HEK293 (cell line): ENCODE measurements around the gene USP13.

ENCODE experiments used
- CTCF ChIA-PET: fragments of 350-600 bp; formaldehyde crosslinking; extraction: SDS; loops from one replicate; lab custom pipeline; 2021; ENCODE audit warnings: antibody characterized with exemption; lab: Yijun Ruan, JAX
- POLR2A ChIA-PET: fragments of 300-600 bp; formaldehyde crosslinking; extraction: SDS; loops from one replicate; lab custom pipeline; 2020; ENCODE audit warnings: antibody characterized with exemption, inconsistent platforms; lab: Yijun Ruan, JAX
- H3K27ac ChIP-seq: fragments of 200-500 bp; sonication (Bioruptor generic); 2 replicates; pipeline ENCODE4 v1.5.1; 2014; ENCODE audit warnings: low read depth, low read length, control low read depth, inconsistent platforms; ENCODE audit errors: extremely low read depth
- H3K36me3 ChIP-seq, 2 experiments: fragments of 200-500 bp in 1 of 2; sonication (Bioruptor generic) in 1 of 2; 1 replicate in 1 of 2; 2 replicates in 1 of 2; pipeline ENCODE4 v1.5.1; 2014 to 2017; ENCODE audit warnings: inconsistent platforms in 2 of 2, low read length in 2 of 2; ENCODE audit not compliant: control insufficient read depth in 2 of 2, insufficient read depth in 1 of 2
- H3K4me1 ChIP-seq: fragments of 200-500 bp; sonication (Bioruptor generic); 2 replicates; pipeline ENCODE4 v1.5.1; 2014; ENCODE audit warnings: mild to moderate bottlenecking, low read length, inconsistent platforms; ENCODE audit not compliant: control insufficient read depth, insufficient read depth
- H3K4me3 ChIP-seq: 2 replicates; pipeline ENCODE4 v1.5.1; 2011; ENCODE audit warnings: low read depth, mild to moderate bottlenecking, control low read depth, low read length, moderate library complexity
- H3K9me3 ChIP-seq: fragments of 200-500 bp; sonication (Bioruptor generic); 2 replicates; pipeline ENCODE4 v1.5.1; 2014; ENCODE audit warnings: low read depth, low read length, inconsistent platforms; ENCODE audit not compliant: control insufficient read depth, insufficient read depth
- FEZF1 ChIP-seq: fragments of 450-650 bp; formaldehyde crosslinking; IDR thresholded peaks from 2 replicates; pipeline ENCODE4 v1.5.1; 2016; ENCODE audit warnings: missing biosample characterization, missing genetic modification characterization
- KLF1 ChIP-seq: fragments of 450-650 bp; formaldehyde crosslinking; IDR thresholded peaks from 2 replicates; pipeline ENCODE4 v1.5.1; 2016; ENCODE audit warnings: missing biosample characterization, missing genetic modification characterization
- OVOL3 ChIP-seq: fragments of 450-650 bp; formaldehyde crosslinking; IDR thresholded peaks from 2 replicates; pipeline ENCODE4 v1.5.1; 2016; ENCODE audit warnings: missing biosample characterization, missing genetic modification characterization
- WT1 ChIP-seq: fragments of 450-650 bp; formaldehyde crosslinking; IDR thresholded peaks from 2 replicates; pipeline ENCODE4 v1.5.1; 2016; ENCODE audit warnings: missing biosample characterization, missing genetic modification characterization
- ZNF16 ChIP-seq: fragments of 450-650 bp; formaldehyde crosslinking; IDR thresholded peaks from 2 replicates; pipeline ENCODE4 v1.5.1; 2016; ENCODE audit warnings: low read depth, missing biosample characterization, missing genetic modification characterization
- ZNF174 ChIP-seq: fragments of 450-650 bp; formaldehyde crosslinking; IDR thresholded peaks from 2 replicates; pipeline ENCODE4 v1.5.0; 2017; ENCODE audit warnings: missing biosample characterization, mild to moderate bottlenecking, missing genetic modification characterization
- ZNF2 ChIP-seq: fragments of 450-650 bp; formaldehyde crosslinking; IDR thresholded peaks from 2 replicates; pipeline ENCODE4 v1.5.1; 2016; ENCODE audit warnings: missing biosample characterization, missing genetic modification characterization
- ZNF223 ChIP-seq: fragments of 450-650 bp; formaldehyde crosslinking; IDR thresholded peaks from 2 replicates; pipeline ENCODE4 v1.5.1; 2016; ENCODE audit warnings: missing biosample characterization, missing genetic modification characterization
- ZNF24 ChIP-seq: fragments of 450-650 bp; formaldehyde crosslinking; IDR thresholded peaks from 2 replicates; pipeline ENCODE4 v1.5.1; 2016; ENCODE audit warnings: missing biosample characterization, missing genetic modification characterization
- ZNF302 ChIP-seq: fragments of 450-650 bp; formaldehyde crosslinking; IDR thresholded peaks from 2 replicates; pipeline ENCODE4 v1.5.1; 2016; ENCODE audit warnings: missing biosample characterization, missing genetic modification characterization, low read depth
- ZNF521 ChIP-seq: fragments of 450-650 bp; formaldehyde crosslinking; IDR thresholded peaks from 2 replicates; pipeline ENCODE4 v1.5.1; 2017; ENCODE audit warnings: missing biosample characterization, mild to moderate bottlenecking, missing genetic modification characterization
- ZNF548 ChIP-seq: fragments of 450-650 bp; formaldehyde crosslinking; IDR thresholded peaks from 2 replicates; pipeline ENCODE4 v1.5.1; 2016; ENCODE audit warnings: missing biosample characterization, missing genetic modification characterization
- ZNF549 ChIP-seq: fragments of 450-650 bp; IDR thresholded peaks from 2 replicates; pipeline ENCODE4 v1.5.1; 2018; ENCODE audit warnings: missing biosample characterization, missing genetic modification characterization, mild to moderate bottlenecking, inconsistent platforms, moderate library complexity
- ZNF623 ChIP-seq: fragments of 450-650 bp; formaldehyde crosslinking; IDR thresholded peaks from 2 replicates; pipeline ENCODE4 v1.5.1; 2016; ENCODE audit warnings: missing biosample characterization, missing genetic modification characterization
- ZNF626 ChIP-seq: fragments of 450-650 bp; sonication (Bioruptor Pico); formaldehyde crosslinking; IDR thresholded peaks from 2 replicates; pipeline ENCODE4 v1.5.1; 2018; ENCODE audit warnings: missing biosample characterization, missing genetic modification characterization, inconsistent platforms
- ZSCAN16 ChIP-seq: fragments of 450-650 bp; formaldehyde crosslinking; IDR thresholded peaks from 2 replicates; pipeline ENCODE4 v1.5.1; 2016; ENCODE audit warnings: missing biosample characterization, missing genetic modification characterization
- ZSCAN30 ChIP-seq: fragments of 450-650 bp; IDR thresholded peaks from 2 replicates; pipeline ENCODE4 v1.5.1; 2018; ENCODE audit warnings: missing biosample characterization, mild to moderate bottlenecking, missing genetic modification characterization, moderate library complexity
- TF ChIP-seq, protein P1 (sequence below): fragments of 450-650 bp; formaldehyde crosslinking; IDR thresholded peaks from 2 replicates; pipeline ENCODE4 v1.5.1; 2016; ENCODE audit warnings: missing biosample characterization, missing genetic modification characterization
- TF ChIP-seq, protein P2 (sequence below): fragments of 450-650 bp; formaldehyde crosslinking; IDR thresholded peaks from 2 replicates; pipeline ENCODE4 v1.5.1; 2016; ENCODE audit warnings: missing biosample characterization, missing genetic modification characterization
- TF ChIP-seq, protein P3 (sequence below): fragments of 450-650 bp; formaldehyde crosslinking; IDR thresholded peaks from 2 replicates; pipeline ENCODE4; 2016; ENCODE audit warnings: missing biosample characterization, missing genetic modification characterization
- TF ChIP-seq, protein P4 (sequence below): fragments of 450-650 bp; formaldehyde crosslinking; IDR thresholded peaks from 2 replicates; pipeline ENCODE4 v1.5.1; 2017; ENCODE audit warnings: missing biosample characterization, missing genetic modification characterization

Gene USP13

DNA sequence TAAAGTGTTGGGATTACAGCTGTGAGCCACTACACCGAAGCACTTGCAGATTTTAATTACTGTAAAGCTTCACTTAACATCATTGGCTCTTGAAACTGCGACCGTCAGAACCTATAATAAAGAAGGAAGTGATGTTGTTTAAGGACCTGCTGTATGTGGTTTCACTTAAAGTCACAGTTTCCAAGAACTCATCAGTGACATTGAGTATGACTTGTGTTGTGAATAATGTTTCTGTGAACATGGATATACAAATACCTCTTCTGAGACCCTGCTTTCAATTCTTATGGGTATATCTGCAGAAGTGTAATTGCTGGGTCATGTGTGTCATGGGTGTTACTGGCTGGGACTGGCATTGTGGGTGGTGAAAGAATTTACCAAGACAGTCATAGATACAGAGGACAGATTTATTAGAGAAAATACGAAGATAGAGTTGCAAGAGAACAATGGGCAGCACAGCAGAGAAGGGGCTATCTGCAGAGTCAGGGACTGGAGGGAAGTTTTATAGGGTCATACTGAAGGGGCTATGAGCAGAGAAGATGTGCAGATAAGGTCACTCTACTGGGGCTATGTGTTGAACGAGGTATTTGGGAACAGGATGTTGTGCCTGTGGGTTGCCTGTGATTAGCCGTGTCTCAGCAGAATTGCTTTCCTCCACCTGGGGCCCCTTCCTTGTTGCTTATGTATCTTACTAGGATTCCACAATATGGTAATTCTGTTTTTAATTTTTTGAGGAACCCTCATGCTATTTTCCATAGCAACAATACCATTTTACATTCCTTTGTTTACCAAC, 43.7 kb upstream of the USP13 start:
- TF ChIP-seq ZNF223 (tag by site-specific recombination): no peak
- TF ChIP-seq ZNF24 (tag by site-specific recombination): no peak
- TF ChIP-seq, protein P1, sequence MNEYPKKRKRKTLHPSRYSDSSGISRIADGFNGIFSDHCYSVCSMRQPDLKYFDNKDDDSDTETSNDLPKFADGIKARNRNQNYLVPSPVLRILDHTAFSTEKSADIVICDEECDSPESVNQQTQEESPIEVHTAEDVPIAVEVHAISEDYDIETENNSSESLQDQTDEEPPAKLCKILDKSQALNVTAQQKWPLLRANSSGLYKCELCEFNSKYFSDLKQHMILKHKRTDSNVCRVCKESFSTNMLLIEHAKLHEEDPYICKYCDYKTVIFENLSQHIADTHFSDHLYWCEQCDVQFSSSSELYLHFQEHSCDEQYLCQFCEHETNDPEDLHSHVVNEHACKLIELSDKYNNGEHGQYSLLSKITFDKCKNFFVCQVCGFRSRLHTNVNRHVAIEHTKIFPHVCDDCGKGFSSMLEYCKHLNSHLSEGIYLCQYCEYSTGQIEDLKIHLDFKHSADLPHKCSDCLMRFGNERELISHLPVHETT (tag by site-specific recombination): no peak
- no peak for TF ChIP-seq ZNF2
- TF ChIP-seq ZNF16: no peak
- TF ChIP-seq, protein P2, sequence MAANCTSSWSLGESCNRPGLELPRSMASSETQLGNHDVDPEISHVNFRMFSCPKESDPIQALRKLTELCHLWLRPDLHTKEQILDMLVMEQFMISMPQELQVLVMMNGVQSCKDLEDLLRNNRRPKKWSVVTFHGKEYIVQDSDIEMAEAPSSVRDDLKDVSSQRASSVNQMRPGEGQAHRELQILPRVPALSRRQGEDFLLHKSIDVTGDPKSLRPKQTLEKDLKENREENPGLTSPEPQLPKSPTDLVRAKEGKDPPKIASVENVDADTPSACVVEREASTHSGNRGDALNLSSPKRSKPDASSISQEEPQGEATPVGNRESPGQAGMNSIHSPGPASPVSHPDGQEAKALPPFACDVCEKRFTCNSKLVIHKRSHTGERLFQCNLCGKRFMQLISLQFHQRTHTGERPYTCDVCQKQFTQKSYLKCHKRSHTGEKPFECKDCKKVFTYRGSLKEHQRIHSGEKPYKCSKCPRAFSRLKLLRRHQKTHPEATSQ (tag by site-specific recombination): no peak
- TF ChIP-seq ZNF623 (tag by site-specific recombination): no peak

DNA sequence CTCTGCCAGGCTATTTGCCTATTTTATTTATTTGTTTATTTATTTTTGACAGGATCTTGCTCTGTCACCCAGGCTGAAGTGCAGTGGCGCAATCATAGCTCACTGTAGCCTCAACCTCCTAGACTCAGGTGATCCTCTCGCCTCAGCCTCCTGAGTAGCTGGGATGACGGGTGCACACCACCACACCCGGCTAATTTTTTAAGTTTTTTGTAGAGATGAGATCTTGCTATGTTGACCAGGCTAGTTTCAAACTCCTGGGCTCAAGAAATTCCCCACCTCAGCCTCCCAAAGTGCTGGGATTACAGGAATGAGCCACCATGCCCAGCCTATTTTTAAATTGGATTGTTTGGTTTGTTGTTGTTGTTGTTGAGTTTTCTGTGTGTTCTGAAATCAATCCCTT, 42.8 kb upstream of the USP13 start:
- POLR2A ChIA-PET: no interaction called here
- Histone ChIP-seq H3K27ac (no peak overlapping the region), H3K4me1 (no peaks in the 10 kb centered on the region)
- TF ChIP-seq ZNF302 (tag by site-specific recombination): no peak
- TF ChIP-seq, protein P3, sequence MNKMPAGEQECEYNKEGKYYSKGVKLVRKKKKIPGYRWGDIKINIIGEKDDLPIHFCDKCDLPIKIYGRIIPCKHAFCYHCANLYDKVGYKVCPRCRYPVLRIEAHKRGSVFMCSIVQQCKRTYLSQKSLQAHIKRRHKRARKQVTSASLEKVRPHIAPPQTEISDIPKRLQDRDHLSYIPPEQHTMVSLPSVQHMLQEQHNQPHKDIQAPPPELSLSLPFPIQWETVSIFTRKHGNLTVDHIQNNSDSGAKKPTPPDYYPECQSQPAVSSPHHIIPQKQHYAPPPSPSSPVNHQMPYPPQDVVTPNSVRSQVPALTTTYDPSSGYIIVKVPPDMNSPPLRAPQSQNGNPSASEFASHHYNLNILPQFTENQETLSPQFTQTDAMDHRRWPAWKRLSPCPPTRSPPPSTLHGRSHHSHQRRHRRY: no peak
- TF ChIP-seq, protein P4, sequence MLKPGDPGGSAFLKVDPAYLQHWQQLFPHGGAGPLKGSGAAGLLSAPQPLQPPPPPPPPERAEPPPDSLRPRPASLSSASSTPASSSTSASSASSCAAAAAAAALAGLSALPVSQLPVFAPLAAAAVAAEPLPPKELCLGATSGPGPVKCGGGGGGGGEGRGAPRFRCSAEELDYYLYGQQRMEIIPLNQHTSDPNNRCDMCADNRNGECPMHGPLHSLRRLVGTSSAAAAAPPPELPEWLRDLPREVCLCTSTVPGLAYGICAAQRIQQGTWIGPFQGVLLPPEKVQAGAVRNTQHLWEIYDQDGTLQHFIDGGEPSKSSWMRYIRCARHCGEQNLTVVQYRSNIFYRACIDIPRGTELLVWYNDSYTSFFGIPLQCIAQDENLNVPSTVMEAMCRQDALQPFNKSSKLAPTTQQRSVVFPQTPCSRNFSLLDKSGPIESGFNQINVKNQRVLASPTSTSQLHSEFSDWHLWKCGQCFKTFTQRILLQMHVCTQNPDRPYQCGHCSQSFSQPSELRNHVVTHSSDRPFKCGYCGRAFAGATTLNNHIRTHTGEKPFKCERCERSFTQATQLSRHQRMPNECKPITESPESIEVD: no peak
- TF ChIP-seq, all 188 proteins: peak for 0
- H3K4me3 ChIP-seq: no peak overlapping the region
- H3K9me3 ChIP-seq: no peaks in the 10 kb centered on the region
- H3K36me3 ChIP-seq: peaks cover 5 to 16% of the 10 kb centered on the region in 2 experiments; a peak in 2 of 3 replicates
- CTCF ChIA-PET: interaction anchor here (0.7 kb wide), 1 partner anchor 146 kb away, joined by 3 read pairs; no protein-coding TSS in a partner anchor

More for the DNA sequence above, 43.7 kb upstream of the USP13 start:
- H3K36me3 ChIP-seq: peaks cover 5 to 16% of the 10 kb centered on the region in 2 experiments; a peak in 2 of 3 replicates
- H3K4me1 ChIP-seq: no peaks in the 10 kb centered on the region
- no peak overlapping the region for H3K27ac ChIP-seq
- no peak overlapping the region for H3K4me3 ChIP-seq
- no peaks in the 10 kb centered on the region for H3K9me3 ChIP-seq
- POLR2A ChIA-PET: no interaction called here
- CTCF ChIA-PET: no interaction called here

DNA sequence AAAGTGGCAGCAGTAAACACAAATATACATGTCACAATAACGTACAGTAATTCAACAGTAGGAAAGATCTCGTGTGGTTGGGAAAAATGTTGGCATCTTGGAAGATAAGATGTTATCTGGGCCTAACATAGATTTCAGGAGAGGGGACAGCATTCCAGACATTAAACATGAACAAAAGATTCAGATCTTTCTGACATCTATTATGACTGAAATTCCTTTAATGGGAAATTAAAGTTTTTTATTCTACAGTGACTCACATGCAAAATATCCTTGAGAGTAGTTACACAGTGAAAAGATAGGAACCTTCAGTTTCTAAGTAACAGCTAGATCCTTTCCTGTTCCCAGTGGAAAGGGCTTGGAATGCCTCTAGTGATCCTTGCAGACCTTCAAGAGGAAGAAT, 39.0 kb upstream of the USP13 start:
- no peaks in the 10 kb centered on the region for H3K4me1 ChIP-seq
- POLR2A ChIA-PET: no interaction called here
- H3K9me3 ChIP-seq: no peaks in the 10 kb centered on the region
- peaks cover 17 to 24% of the 10 kb centered on the region in 2 experiments; a peak in 2 of 3 replicates for H3K36me3 ChIP-seq
- H3K4me3 ChIP-seq: no peak overlapping the region
- CTCF ChIA-PET: interaction anchor here (2.2 kb wide), 1 partner anchor 36 kb away, joined by 8 read pairs; no protein-coding TSS in a partner anchor
- H3K27ac ChIP-seq: no peak overlapping the region
- TF ChIP-seq, protein P2 (tag by site-specific recombination): no peak
- TF ChIP-seq ZNF626 (tag by site-specific recombination): no peak
- TF ChIP-seq ZNF548: no peak
- TF ChIP-seq WT1 (tag by site-specific recombination): no peak
- no peak for TF ChIP-seq KLF1 (tag by site-specific recombination)
- no peak for TF ChIP-seq ZNF521 (tag by site-specific recombination)
- no peak for TF ChIP-seq FEZF1 (tag by site-specific recombination)
- no peak for TF ChIP-seq OVOL3 (tag by site-specific recombination)
- no peak for TF ChIP-seq ZNF174 (tag by site-specific recombination)
- TF ChIP-seq ZNF549: no peak
- TF ChIP-seq ZSCAN16: no peak
- no peak for TF ChIP-seq ZSCAN30 (tag by site-specific recombination)
